Liver (tissue), 3 donors: ENCODE measurements around the gene SCAF1.

Experiments used
- ATF3 ChIP-seq: IDR thresholded peaks from 2 replicates; pipeline ENCODE4 v1.6.1; 2016; ENCODE audit warnings: antibody characterized with exemption
- CTCF ChIP-seq: fragments of 150-350 bp; IDR thresholded peaks from 2 replicates; pipeline ENCODE4 v1.5.1; 2017; ENCODE audit warnings: improper control_type of control experiment, low read depth, low read length; ENCODE audit not compliant: missing input control
- NR2F2 ChIP-seq: IDR thresholded peaks from 2 replicates; pipeline ENCODE4 v1.6.1; 2016; ENCODE audit warnings: antibody characterized with exemption
- donor health status: healthy.
- donor health status: healthy.

- no peak for TF ChIP-seq CTCF
- TF ChIP-seq NR2F2 = no peak
- no peak for TF ChIP-seq ATF3
Observed at GRCh38 chr19:49679771-49680413, 37.9 kb downstream of the SCAF1 start.
